ENCODE measurements around the gene UGT1A4.

DNA sequence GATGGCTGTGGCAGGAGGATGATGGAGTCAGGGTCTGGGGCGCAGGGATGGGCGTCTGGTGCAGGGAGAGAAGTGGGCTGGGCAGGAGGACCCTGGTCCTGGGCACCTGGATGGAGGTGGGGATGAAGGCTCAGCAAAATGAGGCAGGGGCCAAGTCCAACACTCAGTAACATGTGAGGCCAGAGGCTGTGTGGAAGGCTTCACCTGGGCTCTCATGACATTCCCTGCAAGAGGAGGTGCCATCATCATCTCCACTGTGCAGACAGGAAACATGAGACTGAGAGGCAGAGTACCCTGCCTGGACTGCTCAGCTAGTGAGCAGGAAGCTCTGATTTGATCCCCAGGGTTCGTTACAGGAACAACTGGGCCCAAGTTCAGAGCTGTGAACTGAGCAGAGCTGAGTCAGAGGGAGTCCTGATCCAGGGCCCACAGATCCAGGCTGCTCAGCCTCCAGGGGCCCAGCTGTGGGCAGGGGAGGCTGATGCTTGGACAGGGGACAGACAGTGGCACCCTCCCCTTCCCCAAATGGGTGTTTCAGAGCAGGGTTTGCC, 98.9 kb downstream of the UGT1A4 start:
- TF ChIP-seq, protein P1, sequence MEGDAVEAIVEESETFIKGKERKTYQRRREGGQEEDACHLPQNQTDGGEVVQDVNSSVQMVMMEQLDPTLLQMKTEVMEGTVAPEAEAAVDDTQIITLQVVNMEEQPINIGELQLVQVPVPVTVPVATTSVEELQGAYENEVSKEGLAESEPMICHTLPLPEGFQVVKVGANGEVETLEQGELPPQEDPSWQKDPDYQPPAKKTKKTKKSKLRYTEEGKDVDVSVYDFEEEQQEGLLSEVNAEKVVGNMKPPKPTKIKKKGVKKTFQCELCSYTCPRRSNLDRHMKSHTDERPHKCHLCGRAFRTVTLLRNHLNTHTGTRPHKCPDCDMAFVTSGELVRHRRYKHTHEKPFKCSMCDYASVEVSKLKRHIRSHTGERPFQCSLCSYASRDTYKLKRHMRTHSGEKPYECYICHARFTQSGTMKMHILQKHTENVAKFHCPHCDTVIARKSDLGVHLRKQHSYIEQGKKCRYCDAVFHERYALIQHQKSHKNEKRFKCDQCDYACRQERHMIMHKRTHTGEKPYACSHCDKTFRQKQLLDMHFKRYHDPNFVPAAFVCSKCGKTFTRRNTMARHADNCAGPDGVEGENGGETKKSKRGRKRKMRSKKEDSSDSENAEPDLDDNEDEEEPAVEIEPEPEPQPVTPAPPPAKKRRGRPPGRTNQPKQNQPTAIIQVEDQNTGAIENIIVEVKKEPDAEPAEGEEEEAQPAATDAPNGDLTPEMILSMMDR (conservative IDR thresholded peaks at IDR 0.05; ENCODE audit: low read length), result no peak
- TF ChIP-seq EZH2phosphoT487 (IDR thresholded peaks at IDR 0.05; ENCODE audit: borderline replicate concordance), result no peak

Data from Loucy (cell line).